Neural progenitor cell (in vitro differentiated cells): Measurements from ENCODE around the gene SFMBT1.

Source experiments
- EZH2 ChIP-seq: fragments of 200-600 bp; sonication (generic); IDR thresholded peaks from 2 replicates; pipeline ENCODE4 v1.6.1; 2017; ENCODE audit warnings: antibody characterized with exemption, mild to moderate bottlenecking, moderate library complexity
- TF ChIP-seq, protein P1 (sequence below): fragments of 200-600 bp; sonication (generic); IDR thresholded peaks from 2 replicates; pipeline ENCODE4 v1.5.1; 2017; ENCODE audit warnings: antibody characterized with exemption, mild to moderate bottlenecking

DNA sequence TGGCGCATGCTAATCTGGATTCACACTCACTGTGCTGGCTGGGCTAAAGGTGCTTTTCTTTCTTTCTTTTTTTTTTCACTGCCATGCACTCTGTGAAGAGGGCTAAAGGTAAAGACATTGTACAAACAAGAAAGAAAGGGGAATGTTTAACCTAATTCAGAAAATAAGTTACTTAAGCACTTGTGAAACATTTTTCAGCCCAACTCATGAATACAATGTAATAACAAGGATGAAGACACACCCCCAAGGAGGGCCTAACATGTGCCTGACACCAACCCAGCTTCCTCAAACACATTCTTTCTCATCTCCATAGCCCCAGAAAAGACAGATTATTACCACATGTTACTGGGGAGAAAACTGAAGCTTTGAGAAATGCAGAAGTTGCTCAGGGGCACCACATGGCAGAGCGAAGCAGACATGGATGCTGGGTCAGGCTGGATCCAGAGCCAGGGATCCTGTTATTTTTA lies 154.2 kb downstream of the SFMBT1 start:
- TF ChIP-seq, protein P1, sequence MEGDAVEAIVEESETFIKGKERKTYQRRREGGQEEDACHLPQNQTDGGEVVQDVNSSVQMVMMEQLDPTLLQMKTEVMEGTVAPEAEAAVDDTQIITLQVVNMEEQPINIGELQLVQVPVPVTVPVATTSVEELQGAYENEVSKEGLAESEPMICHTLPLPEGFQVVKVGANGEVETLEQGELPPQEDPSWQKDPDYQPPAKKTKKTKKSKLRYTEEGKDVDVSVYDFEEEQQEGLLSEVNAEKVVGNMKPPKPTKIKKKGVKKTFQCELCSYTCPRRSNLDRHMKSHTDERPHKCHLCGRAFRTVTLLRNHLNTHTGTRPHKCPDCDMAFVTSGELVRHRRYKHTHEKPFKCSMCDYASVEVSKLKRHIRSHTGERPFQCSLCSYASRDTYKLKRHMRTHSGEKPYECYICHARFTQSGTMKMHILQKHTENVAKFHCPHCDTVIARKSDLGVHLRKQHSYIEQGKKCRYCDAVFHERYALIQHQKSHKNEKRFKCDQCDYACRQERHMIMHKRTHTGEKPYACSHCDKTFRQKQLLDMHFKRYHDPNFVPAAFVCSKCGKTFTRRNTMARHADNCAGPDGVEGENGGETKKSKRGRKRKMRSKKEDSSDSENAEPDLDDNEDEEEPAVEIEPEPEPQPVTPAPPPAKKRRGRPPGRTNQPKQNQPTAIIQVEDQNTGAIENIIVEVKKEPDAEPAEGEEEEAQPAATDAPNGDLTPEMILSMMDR = no peak
- TF ChIP-seq EZH2 = no peak
